Measurements from ENCODE around the gene JAML. TPM values are rescaled to one million over a fixed set of nuclear protein-coding genes. Genes with fewer than 3 reads are reported as not detected.

The JAML gene
- total and polyA plus RNA-seq, 9 of the 15 experiments (the other 6 are each of a cell fraction or from before 2014, with no cell fraction given): 0.05 to 0.32 (median 0.22) TPM; not detected in 4

DNA sequence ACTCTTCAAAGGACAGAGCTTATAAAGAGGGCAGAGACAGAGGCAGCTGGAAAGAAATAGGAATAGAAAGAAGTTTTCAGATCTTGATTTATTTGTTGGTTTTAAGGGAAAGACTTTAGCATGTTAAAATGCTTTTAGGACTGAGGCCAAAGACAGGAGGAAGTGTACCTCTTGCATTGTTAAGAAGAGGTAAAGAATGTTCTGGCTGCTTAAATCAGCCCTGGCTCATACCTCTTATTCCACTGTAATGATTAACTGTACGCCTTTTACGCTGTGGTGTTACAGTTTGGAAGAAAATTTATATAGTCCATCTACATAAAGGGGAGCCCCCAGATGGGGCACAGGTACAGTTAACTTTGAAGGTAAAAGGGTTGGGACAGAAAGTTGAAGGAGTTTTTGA is 49.4 kb upstream of the JAML start (continued):
- TF ChIP-seq, protein P1, sequence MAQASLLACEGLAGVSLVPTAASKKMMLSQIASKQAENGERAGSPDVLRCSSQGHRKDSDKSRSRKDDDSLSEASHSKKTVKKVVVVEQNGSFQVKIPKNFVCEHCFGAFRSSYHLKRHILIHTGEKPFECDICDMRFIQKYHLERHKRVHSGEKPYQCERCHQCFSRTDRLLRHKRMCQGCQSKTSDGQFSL (CRISPR knock-in tag; IDR thresholded peaks at IDR 0.05): no peak
- TF ChIP-seq, protein P1 (tag; IDR thresholded peaks at IDR 0.05): no peak
- TF ChIP-seq ZNF133 (CRISPR knock-in tag; IDR thresholded peaks at IDR 0.05): no peak
- TF ChIP-seq SIX5 (IDR thresholded peaks at IDR 0.05; ENCODE audit: borderline replicate concordance in 1 of 2, insufficient read depth in 1 of 2, low read depth in 1 of 2, low read length in 2 of 2): no peak

DNA sequence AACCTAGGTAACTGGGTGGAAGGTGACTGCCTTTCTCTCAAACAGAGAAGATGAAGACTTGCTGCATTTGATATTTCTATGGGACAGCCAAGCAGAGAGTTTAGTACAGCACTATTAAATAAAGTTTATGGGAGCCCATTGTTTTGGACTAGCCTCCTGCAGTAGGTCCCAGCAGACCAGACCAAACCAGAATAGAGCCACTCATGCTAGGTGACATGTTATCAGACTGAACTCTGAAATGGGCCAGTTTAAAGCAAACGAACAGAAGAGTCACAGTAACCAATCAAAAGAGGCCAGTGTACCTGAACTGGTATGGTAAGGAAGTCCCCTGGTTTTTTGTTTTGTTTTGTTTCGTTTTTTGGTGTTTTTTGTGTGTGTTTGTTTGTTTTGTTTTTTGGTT is 47.2 kb upstream of the JAML start:
- ATAC-seq (no peak), FAIRE-seq (no peak), DNase-seq (ENCODE audit: extremely low read depth in 1 of 4, low spot score in 3 of 4) (no peak)
- Histone ChIP-seq H3K4me1 (replicated peaks in 1 of 2; ENCODE audit: control insufficient read depth in 2 of 2, insufficient read depth in 2 of 2, low read length in 2 of 2) (no peaks in the 10 kb centered on the region), H3K9ac (ENCODE audit: insufficient read depth in 1 of 2, low read depth in 2 of 2, low read length in 2 of 2) (no peak overlapping the region), H3K9me3 (replicated peaks; ENCODE audit: control insufficient read depth, insufficient read depth, low read depth, low read length) (no peaks in the 10 kb centered on the region), H3K4me3 (no peak overlapping the region), H4K20me1 (replicated peaks; ENCODE audit: control insufficient read depth, insufficient read depth, low read length) (no peaks in the 10 kb centered on the region), H2AFZ (ENCODE audit: low read depth, low read length) (no peak overlapping the region), H3K4me2 (ENCODE audit: insufficient read depth, low read length) (no peak overlapping the region), H3K79me2 (ENCODE audit: control insufficient read depth, insufficient read depth, low read length) (no peaks in the 10 kb centered on the region), H3K9me1 (ENCODE audit: control insufficient read depth, insufficient read depth, low read length) (no peaks in the 10 kb centered on the region), H3K27ac (ENCODE audit: extremely low read depth, low read depth, low read length) (no peak overlapping the region), H3K36me3 (ENCODE audit: control insufficient read depth, insufficient read depth, low read length) (no peaks in the 10 kb centered on the region), H3K27me3 (ENCODE audit: control insufficient read depth in 2 of 2, insufficient read depth in 2 of 2, low read length in 2 of 2) (peaks cover 7 to 13% of the 10 kb centered on the region in 2 experiments; a peak in 3 of 5 replicates)
- WGBS (ENCODE audit: insufficient coverage, low coverage, missing lambda C conversion rate): 3% methylated on average over 2 of the region's 2 CpGs
- in situ Hi-C loops (cut with MboI) (no loop called here), intact Hi-C loops (cut with micrococcal nuclease) (no loop called here)
- ChIA-PET CTCF (ENCODE audit: low intra/inter-chr PET ratio) (no interaction called here), POLR2A (interaction anchor here (0.5 kb wide), 1 partner anchor 44 kb away, joined by 3 read pairs; no protein-coding TSS in a partner anchor)
- no TSS peak for BruUV-seq (replicated peaks)
- TF ChIP-seq, protein P2, sequence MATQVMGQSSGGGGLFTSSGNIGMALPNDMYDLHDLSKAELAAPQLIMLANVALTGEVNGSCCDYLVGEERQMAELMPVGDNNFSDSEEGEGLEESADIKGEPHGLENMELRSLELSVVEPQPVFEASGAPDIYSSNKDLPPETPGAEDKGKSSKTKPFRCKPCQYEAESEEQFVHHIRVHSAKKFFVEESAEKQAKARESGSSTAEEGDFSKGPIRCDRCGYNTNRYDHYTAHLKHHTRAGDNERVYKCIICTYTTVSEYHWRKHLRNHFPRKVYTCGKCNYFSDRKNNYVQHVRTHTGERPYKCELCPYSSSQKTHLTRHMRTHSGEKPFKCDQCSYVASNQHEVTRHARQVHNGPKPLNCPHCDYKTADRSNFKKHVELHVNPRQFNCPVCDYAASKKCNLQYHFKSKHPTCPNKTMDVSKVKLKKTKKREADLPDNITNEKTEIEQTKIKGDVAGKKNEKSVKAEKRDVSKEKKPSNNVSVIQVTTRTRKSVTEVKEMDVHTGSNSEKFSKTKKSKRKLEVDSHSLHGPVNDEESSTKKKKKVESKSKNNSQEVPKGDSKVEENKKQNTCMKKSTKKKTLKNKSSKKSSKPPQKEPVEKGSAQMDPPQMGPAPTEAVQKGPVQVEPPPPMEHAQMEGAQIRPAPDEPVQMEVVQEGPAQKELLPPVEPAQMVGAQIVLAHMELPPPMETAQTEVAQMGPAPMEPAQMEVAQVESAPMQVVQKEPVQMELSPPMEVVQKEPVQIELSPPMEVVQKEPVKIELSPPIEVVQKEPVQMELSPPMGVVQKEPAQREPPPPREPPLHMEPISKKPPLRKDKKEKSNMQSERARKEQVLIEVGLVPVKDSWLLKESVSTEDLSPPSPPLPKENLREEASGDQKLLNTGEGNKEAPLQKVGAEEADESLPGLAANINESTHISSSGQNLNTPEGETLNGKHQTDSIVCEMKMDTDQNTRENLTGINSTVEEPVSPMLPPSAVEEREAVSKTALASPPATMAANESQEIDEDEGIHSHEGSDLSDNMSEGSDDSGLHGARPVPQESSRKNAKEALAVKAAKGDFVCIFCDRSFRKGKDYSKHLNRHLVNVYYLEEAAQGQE (IDR thresholded peaks at IDR 0.05; ENCODE audit: borderline replicate concordance): peak; percentile 72
- TF ChIP-seq, protein P2 (CRISPR knock-in tag; IDR thresholded peaks at IDR 0.05; ENCODE audit: low read depth): no peak
- TF ChIP-seq, protein P3, sequence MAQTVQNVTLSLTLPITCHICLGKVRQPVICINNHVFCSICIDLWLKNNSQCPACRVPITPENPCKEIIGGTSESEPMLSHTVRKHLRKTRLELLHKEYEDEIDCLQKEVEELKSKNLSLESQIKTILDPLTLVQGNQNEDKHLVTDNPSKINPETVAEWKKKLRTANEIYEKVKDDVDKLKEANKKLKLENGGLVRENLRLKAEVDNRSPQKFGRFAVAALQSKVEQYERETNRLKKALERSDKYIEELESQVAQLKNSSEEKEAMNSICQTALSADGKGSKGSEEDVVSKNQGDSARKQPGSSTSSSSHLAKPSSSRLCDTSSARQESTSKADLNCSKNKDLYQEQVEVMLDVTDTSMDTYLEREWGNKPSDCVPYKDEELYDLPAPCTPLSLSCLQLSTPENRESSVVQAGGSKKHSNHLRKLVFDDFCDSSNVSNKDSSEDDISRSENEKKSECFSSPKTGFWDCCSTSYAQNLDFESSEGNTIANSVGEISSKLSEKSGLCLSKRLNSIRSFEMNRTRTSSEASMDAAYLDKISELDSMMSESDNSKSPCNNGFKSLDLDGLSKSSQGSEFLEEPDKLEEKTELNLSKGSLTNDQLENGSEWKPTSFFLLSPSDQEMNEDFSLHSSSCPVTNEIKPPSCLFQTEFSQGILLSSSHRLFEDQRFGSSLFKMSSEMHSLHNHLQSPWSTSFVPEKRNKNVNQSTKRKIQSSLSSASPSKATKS (CRISPR knock-in tag; IDR thresholded peaks at IDR 0.05): no peak
